ENCODE measurements around the gene MYBPC3.

MYBPC3 gene

DNA sequence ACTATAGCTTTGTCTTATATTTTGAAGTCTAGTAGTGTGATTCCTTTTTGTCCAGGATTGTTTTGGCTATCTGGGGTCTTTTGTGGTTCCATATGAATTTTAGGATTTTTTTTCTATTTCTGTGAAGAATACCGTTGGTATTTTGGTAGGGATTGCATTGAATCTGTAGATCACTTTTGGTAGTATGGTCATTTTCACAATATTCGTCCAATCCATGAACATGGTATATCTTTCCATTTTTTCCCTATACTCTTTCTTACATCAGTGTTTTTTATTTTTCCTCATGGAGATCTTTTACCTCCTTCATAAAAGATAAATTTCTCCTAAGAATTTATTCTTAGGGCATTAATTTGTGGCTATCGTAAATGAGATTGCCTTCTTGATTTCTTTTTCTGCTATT is 53.4 kb downstream of the MYBPC3 start:
- no peaks in the 10 kb centered on the region for H3K4me1 ChIP-seq (ENCODE audit: control insufficient read depth in 1 of 2, insufficient read depth in 2 of 2, low read length in 2 of 2)
- H3K27ac ChIP-seq (ENCODE audit: low read length): no peak overlapping the region
- peaks cover 0 to 22% of the 10 kb centered on the region in 2 donors for H3K9me3 ChIP-seq (ENCODE audit: control insufficient read depth in 1 of 2, low read length in 2 of 2)
- H3K36me3 ChIP-seq (ENCODE audit: control insufficient read depth in 1 of 2, insufficient read depth in 2 of 2, low read length in 2 of 2): peaks cover 39 to 87% of the 10 kb centered on the region in 2 donors
- H3K27me3 ChIP-seq (ENCODE audit: low read depth, low read length): no peaks in the 10 kb centered on the region
- no peak overlapping the region for H3K4me3 ChIP-seq (ENCODE audit: low read depth in 1 of 2, low read length in 2 of 2)

DNA sequence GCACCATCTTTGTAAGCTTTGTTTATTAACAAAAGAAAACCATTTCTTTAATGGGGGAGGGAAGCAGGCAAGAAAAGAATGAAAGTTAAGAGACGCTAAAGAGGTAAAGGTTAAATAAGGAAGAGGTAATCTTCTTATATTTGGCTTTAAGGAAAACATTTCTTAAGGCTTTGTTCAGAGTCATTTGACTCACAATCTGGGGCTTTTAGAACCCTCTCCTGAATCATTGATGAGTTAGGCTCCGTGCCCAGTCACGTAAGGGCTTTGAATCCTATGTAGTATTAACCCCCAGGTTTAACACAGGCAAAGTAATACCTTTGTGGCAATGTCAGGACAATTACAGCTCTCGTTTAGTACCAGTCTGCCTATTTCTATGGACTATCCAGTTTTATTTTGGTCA is 56.5 kb downstream of the MYBPC3 start:
- Histone ChIP-seq H3K36me3 (ENCODE audit: control insufficient read depth in 1 of 2, insufficient read depth in 2 of 2, low read length in 2 of 2) (peaks cover 45 to 83% of the 10 kb centered on the region in 2 donors), H3K27me3 (ENCODE audit: low read depth, low read length) (no peaks in the 10 kb centered on the region), H3K4me3 (ENCODE audit: low read depth in 1 of 2, low read length in 2 of 2) (no peak overlapping the region)

DNA sequence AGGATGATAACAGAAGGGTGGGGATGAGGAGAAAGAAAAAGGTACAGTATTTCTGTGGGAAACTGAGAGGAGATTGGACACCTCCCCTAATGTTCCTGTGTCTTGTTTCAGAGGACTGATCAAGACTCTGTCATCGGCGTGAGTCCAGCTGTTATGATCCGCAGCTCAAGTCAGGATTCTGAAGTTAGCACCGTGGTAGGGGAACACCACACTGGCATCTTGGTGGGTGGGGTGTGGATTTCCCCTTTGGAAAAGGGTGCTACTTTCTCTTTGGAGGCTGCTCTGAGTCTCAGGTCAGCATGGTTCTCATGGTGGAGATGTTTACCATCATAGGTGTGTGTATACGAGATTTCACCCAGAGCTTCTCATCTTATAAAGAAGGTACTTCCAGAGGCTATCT is 57.1 kb downstream of the MYBPC3 start:
- Histone ChIP-seq H3K36me3 (ENCODE audit: control insufficient read depth in 1 of 2, insufficient read depth in 2 of 2, low read length in 2 of 2) (peaks cover 47 to 84% of the 10 kb centered on the region in 2 donors), H3K9me3 (ENCODE audit: control insufficient read depth in 1 of 2, low read length in 2 of 2) (peaks cover 0 to 14% of the 10 kb centered on the region in 2 donors), H3K4me3 (ENCODE audit: low read depth in 1 of 2, low read length in 2 of 2) (no peak overlapping the region), H3K27ac (ENCODE audit: low read length) (no peak overlapping the region), H3K27me3 (ENCODE audit: low read depth, low read length) (no peaks in the 10 kb centered on the region), H3K4me1 (ENCODE audit: control insufficient read depth in 1 of 2, insufficient read depth in 2 of 2, low read length in 2 of 2) (no peaks in the 10 kb centered on the region)

More for the DNA sequence above, 56.5 kb downstream of the MYBPC3 start:
- H3K9me3 ChIP-seq (ENCODE audit: control insufficient read depth in 1 of 2, low read length in 2 of 2): peaks cover 0 to 14% of the 10 kb centered on the region in 2 donors
- H3K27ac ChIP-seq (ENCODE audit: low read length): no peak overlapping the region
- no peaks in the 10 kb centered on the region for H3K4me1 ChIP-seq (ENCODE audit: control insufficient read depth in 1 of 2, insufficient read depth in 2 of 2, low read length in 2 of 2)

DNA sequence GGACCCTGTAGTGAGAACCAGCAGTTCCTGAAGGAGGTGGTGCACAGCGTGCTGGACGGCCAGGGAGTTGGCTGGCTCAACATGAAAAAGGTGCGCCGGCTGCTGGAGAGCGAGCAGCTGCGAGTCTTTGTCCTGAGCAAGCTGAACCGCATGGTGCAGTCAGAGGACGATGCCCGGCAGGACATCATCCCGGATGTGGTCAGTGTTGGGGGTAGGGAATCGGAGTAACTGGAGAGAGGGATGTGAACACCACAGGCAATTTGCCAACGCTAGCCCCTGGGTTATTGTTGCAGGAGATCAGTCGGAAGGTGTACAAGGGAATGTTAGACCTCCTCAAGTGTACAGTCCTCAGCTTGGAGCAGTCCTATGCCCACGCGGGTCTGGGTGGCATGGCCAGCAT is 62.6 kb downstream of the MYBPC3 start:
- H3K4me1 ChIP-seq (ENCODE audit: control insufficient read depth in 1 of 2, insufficient read depth in 2 of 2, low read length in 2 of 2): no peaks in the 10 kb centered on the region
- no peak overlapping the region for H3K27ac ChIP-seq (ENCODE audit: low read length)
- H3K4me3 ChIP-seq (ENCODE audit: low read depth in 1 of 2, low read length in 2 of 2): no peak overlapping the region
- H3K27me3 ChIP-seq (ENCODE audit: low read depth, low read length): no peaks in the 10 kb centered on the region
- H3K9me3 ChIP-seq (ENCODE audit: control insufficient read depth in 1 of 2, low read length in 2 of 2): no peaks in the 10 kb centered on the region
- H3K36me3 ChIP-seq (ENCODE audit: control insufficient read depth in 1 of 2, insufficient read depth in 2 of 2, low read length in 2 of 2): peaks cover 55 to 89% of the 10 kb centered on the region in 2 donors

DNA sequence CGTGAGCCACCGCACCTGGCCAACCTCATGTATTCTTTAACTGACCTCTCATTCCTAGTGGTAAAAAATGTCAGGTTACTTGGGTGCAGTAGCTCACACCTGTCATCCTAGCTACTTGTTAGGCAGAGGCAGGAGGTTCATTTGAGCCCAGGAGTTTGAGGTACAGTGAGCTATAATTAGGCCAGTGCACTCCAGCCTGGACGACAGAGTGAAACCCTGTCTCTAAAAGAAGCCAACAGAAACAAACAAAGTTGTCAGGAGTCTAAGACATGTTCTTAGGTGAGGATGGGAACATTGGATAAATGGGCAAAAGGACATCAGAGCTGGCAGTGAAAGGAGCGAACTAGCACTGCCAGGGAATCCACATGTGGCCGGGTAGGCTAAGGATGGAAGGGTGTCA is 64.4 kb downstream of the MYBPC3 start:
- no peak overlapping the region for H3K27ac ChIP-seq (ENCODE audit: low read length)
- H3K27me3 ChIP-seq (ENCODE audit: low read depth, low read length): no peaks in the 10 kb centered on the region
- H3K4me1 ChIP-seq (ENCODE audit: control insufficient read depth in 1 of 2, insufficient read depth in 2 of 2, low read length in 2 of 2): no peaks in the 10 kb centered on the region
- no peak overlapping the region for H3K4me3 ChIP-seq (ENCODE audit: low read depth in 1 of 2, low read length in 2 of 2)
- peaks cover 63 to 91% of the 10 kb centered on the region in 2 donors for H3K36me3 ChIP-seq (ENCODE audit: control insufficient read depth in 1 of 2, insufficient read depth in 2 of 2, low read length in 2 of 2)
- no peaks in the 10 kb centered on the region for H3K9me3 ChIP-seq (ENCODE audit: control insufficient read depth in 1 of 2, low read length in 2 of 2)

DNA sequence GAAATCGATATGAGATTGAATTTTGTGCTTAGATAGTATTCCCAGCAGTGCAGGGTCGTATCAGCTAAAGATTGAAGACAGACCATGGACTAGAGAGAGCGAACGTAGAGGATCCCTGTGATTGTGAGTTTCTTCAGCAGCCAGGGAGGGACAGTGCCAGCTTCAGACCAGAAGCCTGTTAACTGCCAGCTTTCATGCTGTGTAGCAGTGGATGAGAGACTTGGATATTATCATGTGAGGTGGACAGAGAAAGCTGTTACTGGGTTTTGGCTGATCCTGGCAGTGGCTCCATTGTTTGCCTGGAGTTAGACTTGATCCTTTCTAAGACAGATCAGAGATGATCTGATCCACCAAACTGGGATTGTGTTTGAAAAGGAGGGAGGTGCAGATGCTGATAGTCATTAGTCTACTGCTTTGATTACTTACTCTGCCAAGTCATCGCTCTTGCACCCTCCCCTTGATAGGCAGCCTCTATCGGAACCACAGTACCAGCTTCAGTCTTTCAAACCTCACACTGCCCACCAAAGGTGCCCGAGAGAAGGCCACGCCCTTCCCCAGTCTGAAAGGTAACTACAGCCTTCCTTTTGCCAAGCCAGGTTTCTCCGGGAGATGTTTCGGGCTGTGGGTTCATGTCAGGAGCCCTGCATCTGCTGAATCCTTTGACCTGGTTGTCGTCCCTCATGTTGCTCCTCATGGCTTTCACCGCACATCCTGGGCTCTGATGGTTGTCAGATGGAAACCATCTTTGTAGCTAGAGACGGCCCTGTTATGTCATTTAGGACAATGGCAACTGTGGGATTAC is 66.3 kb downstream of the MYBPC3 start:
- no peak overlapping the region for H3K4me3 ChIP-seq (ENCODE audit: low read depth in 1 of 2, low read length in 2 of 2)
- peaks cover 60 to 90% of the 10 kb centered on the region in 2 donors for H3K36me3 ChIP-seq (ENCODE audit: control insufficient read depth in 1 of 2, insufficient read depth in 2 of 2, low read length in 2 of 2)
- H3K9me3 ChIP-seq (ENCODE audit: control insufficient read depth in 1 of 2, low read length in 2 of 2): no peaks in the 10 kb centered on the region
- H3K27me3 ChIP-seq (ENCODE audit: low read depth, low read length): no peaks in the 10 kb centered on the region
- H3K4me1 ChIP-seq (ENCODE audit: control insufficient read depth in 1 of 2, insufficient read depth in 2 of 2, low read length in 2 of 2): no peaks in the 10 kb centered on the region
- no peak overlapping the region for H3K27ac ChIP-seq (ENCODE audit: low read length)

DNA sequence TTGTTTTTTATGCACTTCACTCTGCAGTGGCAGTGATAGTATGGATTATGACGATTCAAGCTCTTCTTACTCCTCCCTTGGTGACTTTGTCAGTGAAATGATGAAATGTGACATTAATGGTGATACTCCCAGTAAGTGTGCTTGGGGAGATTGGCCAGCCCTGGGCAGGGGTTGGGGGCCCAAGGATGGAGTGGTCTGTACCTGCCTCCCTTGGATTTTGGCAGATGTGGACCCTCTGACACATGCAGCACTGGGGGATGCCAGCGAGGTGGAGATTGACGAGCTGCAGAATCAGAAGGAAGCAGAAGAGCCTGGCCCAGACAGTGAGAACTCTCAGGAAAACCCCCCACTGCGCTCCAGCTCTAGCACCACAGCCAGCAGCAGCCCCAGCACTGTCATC is 68.4 kb downstream of the MYBPC3 start:
- Histone ChIP-seq H3K27me3 (ENCODE audit: low read depth, low read length) (no peaks in the 10 kb centered on the region), H3K4me1 (ENCODE audit: control insufficient read depth in 1 of 2, insufficient read depth in 2 of 2, low read length in 2 of 2) (no peaks in the 10 kb centered on the region), H3K4me3 (ENCODE audit: low read depth in 1 of 2, low read length in 2 of 2) (no peak overlapping the region), H3K27ac (ENCODE audit: low read length) (no peak overlapping the region), H3K36me3 (ENCODE audit: control insufficient read depth in 1 of 2, insufficient read depth in 2 of 2, low read length in 2 of 2) (peaks cover 58 to 86% of the 10 kb centered on the region in 2 donors), H3K9me3 (ENCODE audit: control insufficient read depth in 1 of 2, low read length in 2 of 2) (no peaks in the 10 kb centered on the region)

DNA sequence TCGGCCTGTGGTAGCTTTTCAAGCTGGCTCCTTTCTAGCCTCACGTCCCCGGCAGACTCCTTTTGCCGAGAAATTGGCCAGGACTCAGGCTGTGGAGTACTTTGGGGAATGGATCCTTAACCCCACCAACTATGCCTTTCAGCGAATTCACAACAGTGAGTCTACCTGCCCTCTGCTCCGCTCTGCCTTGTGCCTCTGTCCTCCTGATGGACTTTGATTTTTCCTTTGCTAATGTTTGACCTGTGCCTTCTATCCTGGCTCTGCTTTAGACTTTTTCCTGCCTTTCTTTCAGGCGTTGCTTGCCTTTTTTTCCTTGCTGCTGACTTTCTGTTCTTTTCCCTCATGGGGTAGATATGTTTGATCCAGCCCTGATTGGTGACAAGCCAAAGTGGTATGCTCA is 70.0 kb downstream of the MYBPC3 start:
- no peaks in the 10 kb centered on the region for H3K27me3 ChIP-seq (ENCODE audit: low read depth, low read length)
- H3K4me3 ChIP-seq (ENCODE audit: low read depth in 1 of 2, low read length in 2 of 2): no peak overlapping the region
- no peaks in the 10 kb centered on the region for H3K9me3 ChIP-seq (ENCODE audit: control insufficient read depth in 1 of 2, low read length in 2 of 2)
- H3K4me1 ChIP-seq (ENCODE audit: control insufficient read depth in 1 of 2, insufficient read depth in 2 of 2, low read length in 2 of 2): no peaks in the 10 kb centered on the region
- H3K27ac ChIP-seq (ENCODE audit: low read length): no peak overlapping the region
- peaks cover 66 to 87% of the 10 kb centered on the region in 2 donors for H3K36me3 ChIP-seq (ENCODE audit: control insufficient read depth in 1 of 2, insufficient read depth in 2 of 2, low read length in 2 of 2)
